NCI-H1694 (cell line): ENCODE measurements around the gene CTBS.
"Not testable (repeated sequence)": the region's sequence is repeated elsewhere in the genome, so short reads cannot be mapped to it uniquely, and the experiment has no call there.

Experiments
- DNase-seq: peaks from one replicate; lab custom pipeline; 2025; lab: John Stamatoyannopoulos, UW

Gene CTBS, protein sequence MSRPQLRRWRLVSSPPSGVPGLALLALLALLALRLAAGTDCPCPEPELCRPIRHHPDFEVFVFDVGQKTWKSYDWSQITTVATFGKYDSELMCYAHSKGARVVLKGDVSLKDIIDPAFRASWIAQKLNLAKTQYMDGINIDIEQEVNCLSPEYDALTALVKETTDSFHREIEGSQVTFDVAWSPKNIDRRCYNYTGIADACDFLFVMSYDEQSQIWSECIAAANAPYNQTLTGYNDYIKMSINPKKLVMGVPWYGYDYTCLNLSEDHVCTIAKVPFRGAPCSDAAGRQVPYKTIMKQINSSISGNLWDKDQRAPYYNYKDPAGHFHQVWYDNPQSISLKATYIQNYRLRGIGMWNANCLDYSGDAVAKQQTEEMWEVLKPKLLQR

DNA sequence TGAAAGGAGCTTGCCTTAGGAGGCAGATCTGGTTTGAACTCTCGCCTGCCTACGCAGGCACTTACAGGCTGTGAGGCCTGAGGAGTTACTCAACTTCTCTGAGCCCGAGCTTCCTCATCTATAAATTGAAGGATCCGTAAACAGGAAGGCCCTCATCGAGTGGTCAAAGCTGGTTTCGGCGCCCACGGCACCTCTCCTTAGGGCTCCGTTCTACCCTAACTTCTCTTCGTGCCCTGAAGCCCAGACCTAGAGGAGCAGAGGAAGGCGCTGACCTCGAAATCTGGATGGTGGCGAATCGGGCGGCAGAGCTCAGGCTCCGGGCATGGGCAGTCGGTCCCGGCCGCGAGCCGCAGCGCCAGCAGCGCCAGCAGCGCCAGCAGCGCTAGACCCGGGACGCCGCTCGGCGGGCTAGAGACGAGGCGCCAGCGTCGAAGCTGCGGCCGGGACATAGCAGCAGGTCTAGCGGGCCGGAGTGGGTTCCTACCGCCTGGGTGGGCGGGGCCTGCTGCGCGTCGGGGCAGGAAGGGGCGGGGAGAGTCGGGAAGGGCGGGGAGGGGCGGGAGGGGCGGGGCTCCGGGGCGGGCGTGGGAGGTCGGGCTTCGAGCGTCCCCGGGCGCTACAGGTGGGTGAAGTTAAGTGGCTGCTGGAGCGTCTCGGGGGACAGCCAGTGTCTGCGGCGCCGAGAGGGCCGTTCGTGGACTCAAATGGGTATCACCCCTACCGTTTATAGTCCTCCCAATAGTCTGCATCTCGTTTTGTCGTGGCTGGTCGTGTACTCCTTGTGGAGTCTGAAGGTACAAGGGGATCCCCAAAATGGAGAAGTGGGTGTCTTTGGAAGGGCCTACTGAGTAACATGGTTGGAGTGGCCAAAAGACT is at the start of gene CTBS:
Gene CTBS (minus strand): TSS at position 474 of the 876 bp plus-strand sequence. CDS start 25 bp downstream, at position 449.
- DNase-seq: peak; percentile 29

DNA sequence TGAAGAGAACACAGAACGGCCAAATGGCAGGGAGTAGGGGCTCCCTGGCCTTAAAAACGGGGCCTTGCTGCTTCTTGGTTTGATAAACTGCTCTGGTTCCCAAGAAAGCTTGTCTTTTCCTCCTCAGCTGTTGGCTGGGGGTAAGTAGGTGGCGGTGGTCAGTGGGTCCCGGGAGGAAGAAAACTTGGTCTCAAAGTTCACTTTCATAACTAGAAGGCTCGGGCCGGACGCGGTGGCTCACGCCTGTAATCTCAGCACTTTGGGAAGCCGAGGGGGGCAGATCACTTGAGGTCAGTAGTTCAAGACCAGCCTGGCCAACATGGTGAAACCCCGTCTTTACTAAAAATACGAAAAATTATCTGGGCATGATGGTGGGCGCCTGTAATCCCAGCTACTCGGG is 47.3 kb upstream of the CTBS start:
- no peak for DNase-seq

- DNase-seq: peak; percentile 67
These were observed 46.6 kb upstream of the CTBS start for GRCh38 chr1:84620720-84621313.

- no peak for DNase-seq
These were observed 45.3 kb upstream of the CTBS start for GRCh38 chr1:84619383-84620102.

DNA sequence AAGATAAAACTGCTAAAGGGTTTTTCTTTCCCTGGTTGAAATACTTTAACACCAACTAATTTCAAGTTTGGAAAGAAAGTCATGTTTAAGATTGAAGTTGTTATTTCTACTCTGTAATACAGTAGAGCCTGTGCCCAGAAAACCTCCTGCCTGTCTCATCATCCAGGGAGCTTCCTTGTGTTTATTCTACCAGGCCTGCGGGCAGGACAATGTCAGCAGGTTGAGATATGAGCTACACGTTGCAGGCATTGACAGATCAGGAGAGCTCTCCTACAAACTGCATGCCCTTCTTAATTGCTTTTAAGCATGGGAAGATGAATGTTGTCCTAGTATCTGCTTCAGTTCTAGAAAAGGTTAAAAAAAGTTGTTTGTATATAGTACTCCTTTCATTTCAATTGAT is 43.1 kb upstream of the CTBS start:
- DNase-seq: no peak

DNA sequence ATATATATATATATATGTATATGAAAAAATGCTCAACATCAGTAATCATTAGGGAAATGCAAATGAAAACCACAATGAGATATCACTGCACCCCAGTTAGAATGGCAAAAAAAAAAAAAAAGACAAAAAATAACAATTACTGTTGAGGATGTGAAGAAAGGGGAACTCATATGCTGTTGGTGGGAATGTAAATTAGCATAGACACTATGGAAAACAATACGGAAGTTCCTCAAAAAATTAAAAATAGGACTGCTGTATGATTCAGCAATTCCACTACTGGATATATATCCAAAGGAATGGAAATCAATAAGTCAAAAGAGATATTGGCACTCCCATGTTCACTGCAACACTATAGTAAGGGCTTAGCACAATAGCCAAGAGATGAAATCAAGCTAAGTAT is 41.5 kb upstream of the CTBS start:
- DNase-seq: no peak

GRCh38 chr1:84613887-84614286 is 39.6 kb upstream of the CTBS start:
- DNase-seq: no peak

DNA sequence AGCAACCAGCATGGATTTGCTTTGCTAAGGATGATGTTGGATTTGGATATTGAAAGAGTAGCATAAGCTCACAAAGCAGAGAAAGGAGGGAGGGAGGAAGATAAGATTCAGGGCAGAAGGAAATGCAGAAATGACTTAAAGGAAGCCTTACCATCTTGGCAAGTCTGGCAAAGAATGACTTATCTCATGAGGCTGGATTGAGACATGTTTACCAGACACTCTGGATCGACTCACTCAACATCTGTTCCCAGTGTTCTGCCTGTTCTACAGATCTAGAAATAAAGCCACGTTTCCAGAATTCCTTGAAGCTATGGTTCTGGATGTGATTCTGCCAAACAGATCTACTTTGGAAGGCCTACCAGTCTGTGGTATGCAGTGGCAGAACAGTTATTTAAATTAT is 38.8 kb upstream of the CTBS start:
- DNase-seq: no peak

GRCh38 chr1:84611796-84612195 is 37.6 kb upstream of the CTBS start:
- DNase-seq: no peak

GRCh38 chr1:84611091-84611490 is 36.9 kb upstream of the CTBS start:
- DNase-seq: no peak

DNA sequence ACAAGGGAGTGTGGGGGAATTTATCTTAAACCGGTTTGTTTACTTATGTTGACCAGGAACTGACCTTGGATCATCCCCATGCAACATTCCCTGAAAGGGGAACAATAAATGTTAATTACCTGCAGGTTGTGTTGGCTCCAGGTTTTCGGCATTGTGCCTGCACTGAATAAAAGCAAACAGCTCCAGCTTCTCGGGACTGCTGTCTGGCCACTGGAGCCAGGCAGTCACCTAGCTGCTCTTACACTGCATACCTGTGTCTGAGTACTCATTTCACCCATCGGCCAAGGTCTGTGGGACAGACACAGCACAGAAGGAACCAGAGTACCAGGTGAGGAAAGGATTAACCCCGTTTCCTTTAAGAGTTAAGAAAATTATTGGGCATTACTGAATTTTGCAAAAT is 32.7 kb upstream of the CTBS start:
- DNase-seq: no peak

- DNase-seq: no peak
These were observed 30.9 kb upstream of the CTBS start for GRCh38 chr1:84605157-84605556.

DNA sequence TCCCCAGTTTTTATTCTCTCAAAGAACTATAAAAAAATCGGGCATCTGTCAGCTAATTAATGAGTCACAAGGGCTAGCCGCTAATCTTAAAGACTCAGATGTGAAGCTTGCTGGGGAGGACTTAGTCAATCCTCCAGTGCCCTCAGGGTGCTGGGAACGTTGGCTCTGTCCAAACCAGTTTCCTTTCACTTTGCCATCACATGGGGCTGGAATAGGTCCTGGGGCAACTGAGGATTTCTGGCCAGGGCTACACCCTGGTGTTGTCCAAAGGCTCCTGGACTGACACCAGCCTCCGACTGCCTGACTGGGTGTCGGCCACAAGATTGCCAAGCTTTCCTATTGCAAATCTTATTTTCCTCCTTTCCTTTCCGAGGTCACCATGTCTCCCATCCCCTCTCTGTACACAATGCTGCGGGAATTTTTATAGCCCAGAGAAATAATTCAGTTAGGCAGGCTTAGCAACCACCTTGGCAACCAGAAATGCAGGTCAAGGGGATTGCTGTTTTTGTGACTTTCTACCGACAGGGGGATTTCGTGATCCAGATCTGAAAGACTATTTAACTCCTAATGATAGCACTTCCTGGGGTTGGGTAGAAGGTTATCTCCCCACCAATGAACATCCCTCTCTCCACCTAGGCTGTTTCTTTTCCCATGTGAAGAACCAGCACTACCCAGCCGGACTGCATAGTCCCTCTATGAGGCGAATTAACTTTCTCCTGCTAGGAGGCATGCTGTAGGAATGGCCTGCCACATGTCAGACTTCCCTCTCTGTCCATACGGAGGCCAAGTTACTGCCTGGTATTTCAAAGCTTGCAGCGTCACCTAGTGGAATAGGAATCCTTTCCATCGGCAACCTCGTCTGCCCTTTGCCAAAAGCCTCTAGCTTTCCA is 29.9 kb upstream of the CTBS start:
- DNase-seq: no peak

- no peak for DNase-seq
These were observed 29.0 kb upstream of the CTBS start for GRCh38 chr1:84603223-84603622.

DNA sequence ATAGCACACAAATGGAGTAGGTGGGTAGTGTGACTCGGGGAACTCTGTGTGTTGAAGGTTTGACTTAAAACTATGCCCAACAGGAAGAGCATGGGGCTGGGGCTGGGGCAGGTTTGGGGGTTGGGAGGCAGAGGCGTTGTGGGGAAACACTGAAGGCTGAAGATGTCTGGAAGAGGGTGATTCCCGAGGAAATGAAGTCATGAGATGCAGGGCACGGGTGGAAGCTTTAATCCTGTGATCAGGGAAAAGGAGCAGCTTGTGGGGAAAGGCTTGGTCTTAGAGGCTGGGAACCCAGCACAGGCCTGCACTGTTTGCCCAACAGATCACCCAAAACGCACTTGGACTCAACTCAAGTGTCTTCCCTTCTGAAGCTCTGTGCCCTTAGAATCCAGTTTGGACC is 26.6 kb upstream of the CTBS start:
- DNase-seq: no peak

DNA sequence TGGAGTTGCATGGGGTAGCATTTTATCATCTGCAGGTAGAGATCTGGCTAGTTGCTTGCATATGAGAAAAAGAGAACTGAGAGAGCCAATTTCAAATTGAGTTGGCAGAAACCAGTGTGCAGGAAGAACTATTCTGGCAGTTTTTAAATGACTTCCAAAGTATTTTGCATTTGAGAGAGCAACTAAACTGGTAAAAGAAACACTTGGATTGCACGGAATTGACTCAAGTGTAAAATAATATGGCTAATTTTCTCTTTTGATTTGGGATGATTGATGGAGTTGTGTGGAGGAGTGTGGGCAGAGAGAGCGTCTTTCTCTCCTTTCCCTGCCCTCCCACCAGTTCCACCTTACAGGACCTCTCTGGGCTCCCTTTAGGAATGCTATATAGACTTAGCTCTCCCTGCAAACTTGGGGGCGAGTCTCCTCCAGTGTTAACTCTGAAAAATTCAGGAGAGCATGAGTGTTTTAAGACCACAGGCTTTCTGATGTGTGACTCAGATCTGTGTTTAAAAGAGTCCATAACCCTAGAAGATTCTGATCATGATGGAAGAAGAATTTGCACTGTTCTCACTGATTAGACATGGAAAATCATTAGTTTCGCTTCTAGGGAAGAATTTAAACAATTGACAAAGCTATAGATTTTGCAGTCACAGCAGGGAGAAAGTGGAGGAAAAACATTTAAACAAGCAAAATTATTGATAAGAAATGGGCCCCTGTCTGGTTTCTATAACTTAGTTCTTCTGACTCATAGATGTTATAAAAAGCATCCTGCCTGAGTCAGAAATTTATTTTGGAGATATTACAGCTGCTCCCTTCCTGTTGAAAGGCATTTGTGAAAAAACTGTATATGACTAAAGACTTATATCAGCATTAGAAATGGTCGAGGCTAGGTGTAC is 24.9 kb upstream of the CTBS start:
- no peak for DNase-seq

GRCh38 chr1:84598418-84598817 is 24.2 kb upstream of the CTBS start:
- no peak for DNase-seq

- no peak for DNase-seq
These were observed 22.8 kb upstream of the CTBS start for GRCh38 chr1:84597011-84597410.

DNA sequence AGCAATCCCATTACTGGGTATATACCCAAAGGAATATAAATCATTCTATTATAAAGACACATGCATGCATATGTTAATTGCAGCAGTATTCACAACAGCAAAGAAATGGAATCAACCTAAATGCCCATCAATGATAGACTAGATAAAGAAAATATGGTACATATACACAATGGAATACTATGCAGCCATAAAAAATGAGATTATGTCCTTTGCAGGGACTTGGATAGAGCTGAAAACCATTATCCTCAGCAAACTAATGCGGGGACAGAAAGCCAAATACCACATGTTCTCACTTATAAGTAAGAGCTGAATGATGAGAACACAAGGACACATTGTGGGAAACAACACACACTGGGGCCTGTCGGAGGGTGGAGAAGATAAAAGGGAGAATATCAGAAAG is 20.7 kb upstream of the CTBS start:
- DNase-seq: not testable (repeated sequence)

GRCh38 chr1:84587099-84587498 is 12.9 kb upstream of the CTBS start:
- no peak for DNase-seq
